ENCODE results near the gene C1QTNF3. TPM values are rescaled to one million over a fixed set of nuclear protein-coding genes. Genes with fewer than 3 reads are reported as not detected.

The C1QTNF3 gene
- total and polyA plus RNA-seq, 2 donors (not counting 3 experiments of a cell fraction or from before 2014, with no cell fraction given) = 1.6 TPM

DNA sequence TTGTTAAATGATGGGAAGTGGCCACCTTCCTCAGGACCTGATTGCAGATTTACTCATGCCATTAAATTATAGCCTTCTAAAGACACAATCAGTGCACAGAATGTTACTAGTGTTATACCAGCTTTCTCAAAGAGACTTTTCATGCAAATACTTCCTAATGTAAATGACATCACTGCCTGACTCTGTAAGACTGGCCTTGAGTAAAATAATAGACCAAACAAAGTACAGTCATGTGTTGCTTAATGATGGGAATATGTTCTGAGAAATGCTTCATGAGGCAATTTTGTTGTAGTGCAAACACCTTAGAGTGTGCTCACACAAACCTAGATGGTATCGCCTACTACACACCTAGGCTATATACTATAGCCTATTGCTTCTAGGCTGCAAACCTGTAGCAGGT, 17.0 kb upstream of the C1QTNF3 start:
- H3K4me2 ChIP-seq (ENCODE audit: insufficient read depth, low read length) = no peak overlapping the region
- POLR2A ChIA-PET = no interaction called here
- intact Hi-C loops (cut with micrococcal nuclease) = no loop called here
- no peak overlapping the region for H3K9ac ChIP-seq (replicated peaks; ENCODE audit: extremely low read depth, insufficient read depth, low read length)
- H3K27ac ChIP-seq (ENCODE audit: insufficient read depth, low read depth, low read length) = no peak overlapping the region
- no peaks in the 10 kb centered on the region for H3K9me1 ChIP-seq (replicated peaks; ENCODE audit: control insufficient read depth, extremely low read depth, insufficient read depth, low read length)
- DNase-seq (ENCODE audit: low read depth, low spot score) = no peak
- no peaks in the 10 kb centered on the region for H3K36me3 ChIP-seq (ENCODE audit: control insufficient read depth in 2 of 2, extremely low read depth in 1 of 2, insufficient read depth in 2 of 2, low read length in 2 of 2)
- FAIRE-seq = no peak
- CTCF ChIA-PET = no interaction called here
- TF ChIP-seq GATA2 (IDR thresholded peaks at IDR 0.05; ENCODE audit: insufficient read depth, insufficient read length, low read depth, low read length) = no peak
- TF ChIP-seq, protein P1, sequence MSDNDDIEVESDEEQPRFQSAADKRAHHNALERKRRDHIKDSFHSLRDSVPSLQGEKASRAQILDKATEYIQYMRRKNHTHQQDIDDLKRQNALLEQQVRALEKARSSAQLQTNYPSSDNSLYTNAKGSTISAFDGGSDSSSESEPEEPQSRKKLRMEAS (IDR thresholded peaks at IDR 0.05; ENCODE audit: insufficient read depth, insufficient read length) = no peak
- H4K20me1 ChIP-seq (replicated peaks; ENCODE audit: control insufficient read depth, extremely low read depth, insufficient read depth, low read length) = no peaks in the 10 kb centered on the region
- no peaks in the 10 kb centered on the region for H3K9me3 ChIP-seq (replicated peaks; ENCODE audit: control insufficient read depth, insufficient read depth, low read length)
- H3K4me1 ChIP-seq (ENCODE audit: control insufficient read depth, extremely low read depth, insufficient read depth, low read length) = no peaks in the 10 kb centered on the region
- no TSS peak for BruUV-seq (replicated peaks)
- dilution Hi-C loops (cut with MboI; ENCODE audit: extremely low pct_ligation_motif_present, low sequenced_read_pairs) = no loop called here
- no peak overlapping the region for H2AFZ ChIP-seq (ENCODE audit: low read depth, low read length)
- no peaks in the 10 kb centered on the region for H3K27me3 ChIP-seq (ENCODE audit: control insufficient read depth in 2 of 2, insufficient read depth in 2 of 2, low read length in 2 of 2)
- H3K4me3 ChIP-seq (replicated peaks in 1 of 3; ENCODE audit: insufficient read depth in 1 of 3, low read depth in 1 of 3, low read length in 3 of 3) = no peak overlapping the region
- H3K79me2 ChIP-seq (ENCODE audit: control insufficient read depth, insufficient read depth, low read length) = no peaks in the 10 kb centered on the region

DNA sequence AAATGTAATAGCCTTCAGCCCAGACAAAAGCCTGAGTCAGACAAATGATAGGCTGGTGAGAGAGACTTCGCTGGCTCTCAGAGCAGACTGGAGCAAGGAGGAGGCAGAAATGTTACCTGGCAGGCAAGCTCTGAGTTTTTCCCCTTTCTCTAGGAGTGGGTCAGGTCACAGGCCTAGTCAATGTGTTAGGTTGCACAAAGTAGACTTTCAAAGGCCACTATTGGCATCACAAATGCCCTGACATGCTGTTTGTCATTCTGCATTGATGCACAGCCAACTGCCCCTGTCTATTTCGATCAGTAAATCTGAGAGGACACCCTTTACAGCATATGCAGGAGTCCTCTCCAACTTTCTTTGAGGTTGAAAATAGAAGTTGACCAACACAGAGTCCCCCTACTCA, 15.5 kb upstream of the C1QTNF3 start:
- FAIRE-seq = no peak
- POLR2A ChIA-PET = no interaction called here

More for the DNA sequence above, 15.5 kb upstream of the C1QTNF3 start:
- Histone ChIP-seq H3K9me1 (replicated peaks; ENCODE audit: control insufficient read depth, extremely low read depth, insufficient read depth, low read length) (no peaks in the 10 kb centered on the region), H4K20me1 (replicated peaks; ENCODE audit: control insufficient read depth, extremely low read depth, insufficient read depth, low read length) (no peaks in the 10 kb centered on the region), H3K79me2 (ENCODE audit: control insufficient read depth, insufficient read depth, low read length) (no peaks in the 10 kb centered on the region), H3K9ac (replicated peaks; ENCODE audit: extremely low read depth, insufficient read depth, low read length) (no peak overlapping the region), H2AFZ (ENCODE audit: low read depth, low read length) (no peak overlapping the region), H3K27ac (ENCODE audit: insufficient read depth, low read depth, low read length) (no peak overlapping the region), H3K27me3 (ENCODE audit: control insufficient read depth in 2 of 2, insufficient read depth in 2 of 2, low read length in 2 of 2) (no peaks in the 10 kb centered on the region), H3K36me3 (ENCODE audit: control insufficient read depth in 2 of 2, extremely low read depth in 1 of 2, insufficient read depth in 2 of 2, low read length in 2 of 2) (no peaks in the 10 kb centered on the region), H3K4me1 (ENCODE audit: control insufficient read depth, extremely low read depth, insufficient read depth, low read length) (no peaks in the 10 kb centered on the region), H3K9me3 (replicated peaks; ENCODE audit: control insufficient read depth, insufficient read depth, low read length) (no peaks in the 10 kb centered on the region), H3K4me3 (replicated peaks in 1 of 3; ENCODE audit: insufficient read depth in 1 of 3, low read depth in 1 of 3, low read length in 3 of 3) (no peak overlapping the region), H3K4me2 (ENCODE audit: insufficient read depth, low read length) (no peak overlapping the region)
- dilution Hi-C loops (cut with MboI; ENCODE audit: extremely low pct_ligation_motif_present, low sequenced_read_pairs) = no loop called here
- TF ChIP-seq JUN (IDR thresholded peaks at IDR 0.05; ENCODE audit: borderline replicate concordance, insufficient read depth, insufficient read length, low read depth) (no peak), MYC (IDR thresholded peaks at IDR 0.05; ENCODE audit: low read depth, low read length) (no peak), POLR2AphosphoS5 (IDR thresholded peaks at IDR 0.05; ENCODE audit: insufficient read depth, low read depth, low read length) (no peak), FOS (IDR thresholded peaks at IDR 0.05; ENCODE audit: borderline replicate concordance, insufficient read depth, low read length) (no peak), GATA2 (IDR thresholded peaks at IDR 0.05; ENCODE audit: insufficient read depth, insufficient read length, low read depth, low read length) (no peak), POLR2A (IDR thresholded peaks at IDR 0.05; ENCODE audit: low read depth, low read length) (no peak), EZH2 (IDR thresholded peaks at IDR 0.05; ENCODE audit: borderline replicate concordance, low read depth, low read length, severe bottlenecking) (no peak)
- TF ChIP-seq, protein P2, sequence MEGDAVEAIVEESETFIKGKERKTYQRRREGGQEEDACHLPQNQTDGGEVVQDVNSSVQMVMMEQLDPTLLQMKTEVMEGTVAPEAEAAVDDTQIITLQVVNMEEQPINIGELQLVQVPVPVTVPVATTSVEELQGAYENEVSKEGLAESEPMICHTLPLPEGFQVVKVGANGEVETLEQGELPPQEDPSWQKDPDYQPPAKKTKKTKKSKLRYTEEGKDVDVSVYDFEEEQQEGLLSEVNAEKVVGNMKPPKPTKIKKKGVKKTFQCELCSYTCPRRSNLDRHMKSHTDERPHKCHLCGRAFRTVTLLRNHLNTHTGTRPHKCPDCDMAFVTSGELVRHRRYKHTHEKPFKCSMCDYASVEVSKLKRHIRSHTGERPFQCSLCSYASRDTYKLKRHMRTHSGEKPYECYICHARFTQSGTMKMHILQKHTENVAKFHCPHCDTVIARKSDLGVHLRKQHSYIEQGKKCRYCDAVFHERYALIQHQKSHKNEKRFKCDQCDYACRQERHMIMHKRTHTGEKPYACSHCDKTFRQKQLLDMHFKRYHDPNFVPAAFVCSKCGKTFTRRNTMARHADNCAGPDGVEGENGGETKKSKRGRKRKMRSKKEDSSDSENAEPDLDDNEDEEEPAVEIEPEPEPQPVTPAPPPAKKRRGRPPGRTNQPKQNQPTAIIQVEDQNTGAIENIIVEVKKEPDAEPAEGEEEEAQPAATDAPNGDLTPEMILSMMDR (IDR thresholded peaks at IDR 0.05; ENCODE audit: extremely low read depth in 1 of 2, insufficient read depth in 1 of 2, low read depth in 1 of 2, low read length in 2 of 2) = no peak
- TF ChIP-seq, protein P1 (IDR thresholded peaks at IDR 0.05; ENCODE audit: insufficient read depth, insufficient read length) = no peak
- BruUV-seq (replicated peaks) = no TSS peak
- DNase-seq (ENCODE audit: low read depth, low spot score) = no peak
- CTCF ChIA-PET = no interaction called here
- intact Hi-C loops (cut with micrococcal nuclease) = no loop called here
